Right lobe of liver (tissue), 4 donors: ENCODE results near the gene MID1.

Experiments used
- POLR2A ChIP-seq: fragments of 450-650 bp; IDR thresholded peaks from one replicate; pipeline ENCODE4 v1.6.1; 2017; ENCODE audit warnings: antibody characterized with exemption, mild to moderate bottlenecking
- TF ChIP-seq, protein P1 (sequence below), 4 donors: fragments of 200-600 bp in 3 of 4; fragments of 450-650 bp in 1 of 4; IDR thresholded peaks; one replicate each; pipeline versions ENCODE4 v1.5.1 to v1.8.0; 2016 to 2022; ENCODE audit warnings: antibody characterized with exemption in 4 of 4, mild to moderate bottlenecking in 2 of 4
- donor health status: DM: no; HTN: no; CAD: no.
- donor health status: DM: no; HTN: no; CAD: no.
- donor health status: DM: no; HTN: yes; CAD: no.

DNA sequence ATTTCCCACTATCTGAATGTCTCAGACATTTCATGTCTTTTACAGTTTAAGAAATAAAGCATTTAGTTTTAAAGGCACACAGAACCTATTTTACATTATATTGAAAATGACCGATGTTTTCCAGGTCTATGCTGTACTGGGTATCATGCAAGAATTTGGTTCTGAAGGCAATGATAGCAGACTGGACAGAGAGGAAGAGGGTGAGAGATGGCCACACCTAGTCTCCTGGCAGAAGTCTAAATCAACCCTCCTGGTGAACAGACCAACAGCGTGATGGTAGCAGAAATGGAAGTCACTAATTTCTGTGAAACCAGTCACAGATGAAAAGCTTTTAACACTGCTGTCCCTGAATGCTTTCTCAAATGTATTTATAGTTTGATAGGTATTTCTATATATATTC is 41.9 kb downstream of the MID1 start:
- TF ChIP-seq POLR2A: no peak
- TF ChIP-seq, protein P1, sequence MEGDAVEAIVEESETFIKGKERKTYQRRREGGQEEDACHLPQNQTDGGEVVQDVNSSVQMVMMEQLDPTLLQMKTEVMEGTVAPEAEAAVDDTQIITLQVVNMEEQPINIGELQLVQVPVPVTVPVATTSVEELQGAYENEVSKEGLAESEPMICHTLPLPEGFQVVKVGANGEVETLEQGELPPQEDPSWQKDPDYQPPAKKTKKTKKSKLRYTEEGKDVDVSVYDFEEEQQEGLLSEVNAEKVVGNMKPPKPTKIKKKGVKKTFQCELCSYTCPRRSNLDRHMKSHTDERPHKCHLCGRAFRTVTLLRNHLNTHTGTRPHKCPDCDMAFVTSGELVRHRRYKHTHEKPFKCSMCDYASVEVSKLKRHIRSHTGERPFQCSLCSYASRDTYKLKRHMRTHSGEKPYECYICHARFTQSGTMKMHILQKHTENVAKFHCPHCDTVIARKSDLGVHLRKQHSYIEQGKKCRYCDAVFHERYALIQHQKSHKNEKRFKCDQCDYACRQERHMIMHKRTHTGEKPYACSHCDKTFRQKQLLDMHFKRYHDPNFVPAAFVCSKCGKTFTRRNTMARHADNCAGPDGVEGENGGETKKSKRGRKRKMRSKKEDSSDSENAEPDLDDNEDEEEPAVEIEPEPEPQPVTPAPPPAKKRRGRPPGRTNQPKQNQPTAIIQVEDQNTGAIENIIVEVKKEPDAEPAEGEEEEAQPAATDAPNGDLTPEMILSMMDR (IDR thresholded peaks at IDR 0.05): no peak
